K562 (cell line): ENCODE data around the gene PIP5K1B. TPM values are rescaled to one million over a fixed set of nuclear protein-coding genes. Genes with fewer than 3 reads are reported as not detected.

Experiments used
- DEAF1 ChIP-seq: fragments of 450-650 bp; formaldehyde crosslinking; IDR thresholded peaks from 2 replicates; pipeline ENCODE4 v1.4.0; 2020; ENCODE audit warnings: mild to moderate bottlenecking, moderate library complexity
- KHSRP ChIP-seq: fragments of 450-650 bp; IDR thresholded peaks from 2 replicates; pipeline ENCODE4 v1.6.1; 2017
- ZNF3 ChIP-seq: fragments of 250-450 bp; sonication (Bioruptor Pico); IDR thresholded peaks from 2 replicates; pipeline ENCODE4 v1.5.0; 2021; ENCODE audit warnings: mild to moderate bottlenecking, moderate library complexity
- ZNF407 ChIP-seq: fragments of 450-650 bp; IDR thresholded peaks from 2 replicates; pipeline ENCODE4 v1.6.1; 2016; ENCODE audit warnings: low read depth
- polyA plus RNA-seq, 8 experiments: library from polyadenylated mRNA; depleted of rRNA in 4 of 8; stranded (reverse) in 5 of 8; unstranded in 3 of 8; fragments of >200 nt; fragmentation: Nextera tagmentation in 2 of 8; fragmentation: Illumina TruSeq in 1 of 8; extraction: Ambion mirVana in 2 of 8; extraction: Trizol in 1 of 8; gene quantifications; 2 replicates each; pipeline versions ENCODE4 v1.2.1 to v1.2.3, GENCODE V29; 2011 to 2014; ENCODE audit warnings: inconsistent platforms in 1 of 8, missing spikeins in 1 of 8
- total RNA-seq, 7 experiments: library from RNA; depleted of rRNA in 6 of 7; stranded (reverse); fragments of >200 nt in 6 of 7; fragmentation: Illumina TruSeq in 2 of 7; extraction: Trizol in 2 of 7; gene quantifications; 2 replicates each; pipeline versions ENCODE4 v1.2.1 to v1.2.3, GENCODE V29; 2011 to 2021; ENCODE audit warnings: low replicate concordance in 1 of 7

Gene PIP5K1B
- total and polyA plus RNA-seq, 9 of the 15 experiments (the other 6 are each of a cell fraction or from before 2014, with no cell fraction given), result 3.1 to 12.9 (median 7.4) TPM

GRCh38 chr9:68751556-68751955, 46.5 kb downstream of the PIP5K1B start (continued):
- TF ChIP-seq ZNF407 (no peak), KHSRP (no peak), ZNF3 (CRISPR knock-in tag) (no peak), DEAF1 (CRISPR knock-in tag) (no peak)
